H1 (cell line): ENCODE results near the gene RNU7-1. TPM values are rescaled to one million over a fixed set of nuclear protein-coding genes. Genes with fewer than 3 reads are reported as not detected.

Experiments
- CTCF ChIA-PET: fragments of 300-600 bp; sonication (Branson Sonifier 250); formaldehyde crosslinking; loops from one replicate; lab custom pipeline; 2021; ENCODE audit not compliant: partially characterized antibody; lab: Charles Lee
- POLR2A ChIA-PET: fragments of 300-600 bp; sonication (Branson Sonifier 250); formaldehyde crosslinking; loops from one replicate; lab custom pipeline; 2021; ENCODE audit warnings: inconsistent platforms; ENCODE audit not compliant: partially characterized antibody; lab: Charles Lee
- DNase-seq, 2 experiments: peaks; one replicate each; pipeline versions ENCODE4 v3.0.0 to v3.0.0-alpha.2; 2010 to 2022; ENCODE audit warnings: low spot score in 2 of 2, low read depth in 1 of 2, mixed read lengths in 1 of 2
- FAIRE-seq: peaks from 2 replicates; lab custom pipeline; 2011; peaks lifted over from hg19 to GRCh38; lab: Jason Lieb, UNC
- H2AFZ ChIP-seq: 2 replicates; pipeline ENCODE4 v1.8.1; 2012; ENCODE audit warnings: low read length, inconsistent platforms
- H2AK5ac ChIP-seq: 2 replicates; pipeline ENCODE4 v1.6.1; 2013; ENCODE audit warnings: low read depth, low read length
- H2BK120ac ChIP-seq: replicated peaks from 2 replicates; pipeline ENCODE3; 2013; ENCODE audit warnings: low read depth, low read length, inconsistent platforms
- H2BK12ac ChIP-seq: 2 replicates; pipeline ENCODE4 v1.6.1; 2013; ENCODE audit warnings: low read depth, low read length
- H2BK15ac ChIP-seq: 2 replicates; pipeline ENCODE4 v1.6.1; 2013; ENCODE audit warnings: low read length
- H2BK20ac ChIP-seq: 2 replicates; pipeline ENCODE4 v1.6.1; 2013; ENCODE audit warnings: low read length
- H2BK5ac ChIP-seq: 2 replicates; pipeline ENCODE4 v1.6.1; 2013; ENCODE audit warnings: low read depth, low read length
- H3K14ac ChIP-seq: 2 replicates; pipeline ENCODE4 v1.6.1; 2013; ENCODE audit warnings: inconsistent platforms; ENCODE audit not compliant: insufficient read length
- H3K18ac ChIP-seq: 2 replicates; pipeline ENCODE4 v1.6.1; 2013; ENCODE audit warnings: low read length; ENCODE audit errors: extremely low read depth
- H3K23ac ChIP-seq: 2 replicates; pipeline ENCODE4 v1.6.1; 2013; ENCODE audit warnings: inconsistent platforms; ENCODE audit not compliant: insufficient read length
- H3K23me2 ChIP-seq: 2 replicates; pipeline ENCODE4 v1.6.1; 2013; ENCODE audit warnings: low read depth, low read length
- H3K27ac ChIP-seq: 2 replicates; pipeline ENCODE4 v1.6.1; 2011; ENCODE audit warnings: low read depth, low read length, inconsistent platforms
- H3K27me3 ChIP-seq, 4 experiments: replicated peaks in 1 of 4; 1 replicate in 1 of 4; 2 replicates in 3 of 4; pipeline versions ENCODE4 v1.6.1 to v1.8.1; 2011 to 2013; ENCODE audit warnings: low read length in 3 of 4, mild to moderate bottlenecking in 3 of 4, inconsistent platforms in 2 of 4, mixed read lengths in 2 of 4, moderate library complexity in 1 of 4; ENCODE audit not compliant: control insufficient read depth in 3 of 4, insufficient read depth in 3 of 4; ENCODE audit errors: extremely low read depth in 1 of 4
- H3K36me3 ChIP-seq, 4 experiments: 2 replicates each; pipeline versions ENCODE4 v1.6.1 to v1.8.1; 2011 to 2013; ENCODE audit warnings: mild to moderate bottlenecking in 4 of 4, low read length in 3 of 4, moderate library complexity in 2 of 4, control low read depth in 1 of 4, inconsistent platforms in 1 of 4; ENCODE audit not compliant: insufficient read depth in 4 of 4, control insufficient read depth in 2 of 4
- H3K4ac ChIP-seq: replicated peaks from 2 replicates; pipeline ENCODE3; 2013; ENCODE audit warnings: low read length, low read depth, mixed read lengths, inconsistent platforms; ENCODE audit not compliant: insufficient read length
- H3K4me1 ChIP-seq, 4 experiments: replicated peaks in 1 of 4; 1 replicate in 1 of 4; 2 replicates in 3 of 4; pipeline versions ENCODE4 v1.6.1 to v1.8.1; 2011 to 2013; ENCODE audit warnings: low read length in 3 of 4, inconsistent platforms in 2 of 4, mixed read lengths in 1 of 4; ENCODE audit not compliant: insufficient read depth in 4 of 4, control insufficient read depth in 3 of 4
- H3K4me2 ChIP-seq, 2 experiments: 2 replicates each; pipeline versions ENCODE4 v1.6.1 to v1.8.1; 2011 to 2013; ENCODE audit warnings: low read depth in 2 of 2, low read length in 2 of 2, control low read depth in 1 of 2, inconsistent platforms in 1 of 2, mild to moderate bottlenecking in 1 of 2; ENCODE audit not compliant: insufficient read depth in 1 of 2
- H3K4me3 ChIP-seq, 4 experiments: fragments of 200-600, 300-600 bp in 1 of 4; sonication (generic), shearing (Covaris generic), sonication (Bioruptor Twin) in 1 of 4; 2 replicates each; pipeline versions ENCODE4 v1.5.1 to v1.8.1; 2011 to 2016; ENCODE audit warnings: low read length in 4 of 4, low read depth in 3 of 4, control low read depth in 2 of 4, inconsistent platforms in 2 of 4, mild to moderate bottlenecking in 2 of 4, mixed read lengths in 1 of 4, moderate library complexity in 1 of 4; ENCODE audit not compliant: insufficient read depth in 2 of 4; ENCODE audit errors: extremely low read depth in 1 of 4
- H3K56ac ChIP-seq: replicated peaks from 2 replicates; pipeline ENCODE3; 2013; ENCODE audit warnings: low read depth, mild to moderate bottlenecking, mixed read lengths, low read length, inconsistent platforms; ENCODE audit not compliant: insufficient read length
- H3K79me1 ChIP-seq: 2 replicates; pipeline ENCODE4 v1.6.1; 2013; ENCODE audit warnings: low read depth, low read length, control low read depth
- H3K79me2 ChIP-seq, 2 experiments: 2 replicates each; pipeline versions ENCODE4 v1.6.1 to v1.8.1; 2012 to 2013; ENCODE audit warnings: low read length in 2 of 2, mild to moderate bottlenecking in 2 of 2, inconsistent platforms in 1 of 2; ENCODE audit not compliant: insufficient read depth in 2 of 2, control insufficient read depth in 1 of 2
- H3K9ac ChIP-seq, 4 experiments: replicated peaks in 1 of 4; 1 replicate in 1 of 4; 2 replicates in 3 of 4; pipeline versions ENCODE4 v1.6.1 to v1.8.1; 2011 to 2013; ENCODE audit warnings: low read depth in 3 of 4, low read length in 3 of 4, control low read depth in 2 of 4, mild to moderate bottlenecking in 2 of 4, moderate library complexity in 2 of 4, inconsistent platforms in 1 of 4; ENCODE audit errors: extremely low read depth in 1 of 4
- H3K9me3 ChIP-seq, 2 experiments: 2 replicates each; pipeline versions ENCODE4 v1.6.1 to v1.8.1; 2012 to 2013; ENCODE audit warnings: mild to moderate bottlenecking in 2 of 2, moderate library complexity in 2 of 2, control low read depth in 1 of 2, inconsistent platforms in 1 of 2, low read depth in 1 of 2, low read length in 1 of 2, mixed read lengths in 1 of 2; ENCODE audit not compliant: insufficient read depth in 2 of 2
- H4K20me1 ChIP-seq, 2 experiments: replicated peaks in 1 of 2; 2 replicates each; pipeline versions ENCODE3 to v1.8.1; 2011 to 2013; ENCODE audit warnings: inconsistent platforms in 2 of 2, low read length in 2 of 2, mild to moderate bottlenecking in 1 of 2; ENCODE audit not compliant: insufficient read depth in 2 of 2, control insufficient read depth in 1 of 2
- H4K5ac ChIP-seq: 2 replicates; pipeline ENCODE4 v1.6.1; 2013; ENCODE audit warnings: low read length, low read depth, mixed read lengths, inconsistent platforms; ENCODE audit not compliant: insufficient read length
- H4K8ac ChIP-seq: 2 replicates; pipeline ENCODE4 v1.8.0; 2013; ENCODE audit warnings: mild to moderate bottlenecking, moderate library complexity, low read length, inconsistent platforms; ENCODE audit not compliant: insufficient read depth; ENCODE audit errors: extremely low read depth
- H4K91ac ChIP-seq: replicated peaks from 2 replicates; pipeline ENCODE3; 2013; ENCODE audit warnings: low read length, mixed read lengths, inconsistent platforms; ENCODE audit not compliant: insufficient read length
- NANOG ChIP-seq: IDR thresholded peaks from 2 replicates; pipeline ENCODE4 v1.6.1; 2011; ENCODE audit warnings: low read length, low read depth, mild to moderate bottlenecking, inconsistent platforms; ENCODE audit not compliant: insufficient read depth, poor library complexity, severe bottlenecking
- WGBS, 2 experiments: shearing (Covaris generic) in 1 of 2; methylation state at CpG; one replicate each; pipeline versions ENCODE4 v1.1.6 to v1.1.7; 2013 to 2015; ENCODE audit warnings: low lambda C conversion rate in 2 of 2, mixed read lengths in 2 of 2, inconsistent platforms in 1 of 2, low coverage in 1 of 2, missing lambda C conversion rate in 1 of 2; ENCODE audit not compliant: insufficient replicate concordance in 2 of 2, insufficient coverage in 1 of 2, insufficient read length in 1 of 2; ENCODE audit errors: extremely low coverage in 1 of 2, missing lambda C conversion rate in 1 of 2; 5-methylcytosine and 5-hydroxymethylcytosine counted together
- polyA plus RNA-seq, 7 experiments: library from polyadenylated mRNA; depleted of rRNA in 3 of 7; stranded (reverse) in 5 of 7; unstranded in 2 of 7; fragments of >200 nt in 5 of 7; fragments of 200-250 nt in 2 of 7; gene quantifications; 1 replicate in 5 of 7; 2 replicates in 1 of 7; 4 replicates in 1 of 7; pipeline versions ENCODE4 v1.2.1 to v1.2.3, GENCODE V29; 2011 to 2013; ENCODE audit warnings: missing spikeins in 2 of 7, mixed read lengths in 2 of 7
- total RNA-seq: library from RNA; stranded (reverse); fragmentation: NEBNext Ultra II Directional; extraction: Animal tissue kit (Norgen Biotek cat#: 25700); gene quantifications from 2 replicates; pipeline ENCODE4 v1.2.1, GENCODE V29; 2021
- TF ChIP-seq, protein P1 (sequence below): IDR thresholded peaks from 2 replicates; pipeline ENCODE4 v1.6.1; 2011; ENCODE audit warnings: low read length, improper control_type of control experiment

The RNU7-1 gene
- total and polyA plus RNA-seq, 2 of the 8 experiments (the other 6 are each of a cell fraction or from before 2014, with no cell fraction given), result not detected

DNA sequence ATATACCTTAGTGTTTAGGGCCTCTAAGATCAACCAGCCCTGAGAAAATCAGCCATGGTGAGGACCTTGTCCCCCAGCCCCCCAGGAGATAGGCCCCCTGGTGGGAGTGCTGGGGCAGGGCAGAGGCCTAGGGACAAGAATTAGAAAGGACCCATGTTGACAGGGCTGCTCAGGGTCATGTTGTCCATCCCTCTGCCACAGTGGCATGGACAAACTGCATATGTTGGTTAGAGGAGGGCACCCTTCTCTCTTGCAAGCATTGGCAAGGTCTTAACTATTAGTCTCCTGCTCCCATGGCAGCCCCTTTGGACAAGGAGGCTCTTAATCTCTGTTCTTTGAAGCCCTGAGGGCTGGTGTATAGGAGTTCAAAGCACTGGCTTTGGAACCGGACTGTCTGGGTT lies 6.8 kb downstream of the RNU7-1 start:
- Histone ChIP-seq H2BK5ac (no peak overlapping the region), H3K18ac (no peak overlapping the region), H3K4me2 (no peak overlapping the region), H2AK5ac (peak overlapping the region; percentile 60; the same call in 1 of the 2 replicates), H4K5ac (no peak overlapping the region), H3K14ac (no peak overlapping the region), H3K4ac (no peak overlapping the region), H3K23me2 (peaks cover 6% of the 10 kb centered on the region), H4K91ac (no peak overlapping the region), H4K20me1 (no peaks in the 10 kb centered on the region), H3K9ac (no peak overlapping the region), H3K79me1 (peaks cover 5% of the 10 kb centered on the region), H4K8ac (no peak overlapping the region), H2BK20ac (no peak overlapping the region), H3K36me3 (no peaks in the 10 kb centered on the region), H3K56ac (no peak overlapping the region), H3K27ac (no peak overlapping the region), H2BK12ac (0 out of 2 replicates have a peak overlapping the region, but pooled peaks have one; percentile 14), H3K4me1 (peaks cover under 1 to 26% (median 15%) of the 10 kb centered on the region in 4 experiments), H3K79me2 (no peaks in the 10 kb centered on the region; a peak in 1 of 4 replicates), H2BK120ac (no peak overlapping the region), H2AFZ (no peak overlapping the region), H2BK15ac (peak overlapping the region; percentile 46; the same call in 1 of the 2 replicates), H3K27me3 (no peaks in the 10 kb centered on the region), H3K4me3 (no peak overlapping the region), H3K23ac (no peak overlapping the region), H3K9me3 (no peaks in the 10 kb centered on the region)
- ChIA-PET POLR2A (interaction anchor here (2.2 to 44.0 kb wide), 3 partner anchors 18 to 81 kb away, joined by 8 to 1596 read pairs (median 1027); partner anchors contain the start of genes ATN1, EMG1, ENO2 and LRRC23), CTCF (interaction anchor here (1.2 to 8.6 kb wide), 6 partner anchors 11 to 190 kb away, joined by 3 to 277 read pairs (median 6); no protein-coding TSS in a partner anchor)
- DNase-seq (no peak), FAIRE-seq (no peak)
- whole genome bisulfite sequencing, 2 experiments, result 89% methylated on average over 1 of the region's 1 CpG; no CpG with 5 or more reads in 1 of the 2 experiments
- no peak for TF ChIP-seq NANOG
- TF ChIP-seq, protein P1, sequence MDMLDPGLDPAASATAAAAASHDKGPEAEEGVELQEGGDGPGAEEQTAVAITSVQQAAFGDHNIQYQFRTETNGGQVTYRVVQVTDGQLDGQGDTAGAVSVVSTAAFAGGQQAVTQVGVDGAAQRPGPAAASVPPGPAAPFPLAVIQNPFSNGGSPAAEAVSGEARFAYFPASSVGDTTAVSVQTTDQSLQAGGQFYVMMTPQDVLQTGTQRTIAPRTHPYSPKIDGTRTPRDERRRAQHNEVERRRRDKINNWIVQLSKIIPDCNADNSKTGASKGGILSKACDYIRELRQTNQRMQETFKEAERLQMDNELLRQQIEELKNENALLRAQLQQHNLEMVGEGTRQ, result no peak
